K562 (cell line): ENCODE results near the gene USP12. TPM values are rescaled to one million over a fixed set of nuclear protein-coding genes. Genes with fewer than 3 reads are reported as not detected.

Source experiments
- ATAC-seq: fragments of 200-7000 bp; cut with Tn5 transposase; 3 replicates; pipeline ENCODE4 v1.9.1; 2020; ENCODE audit warnings: moderate library complexity
- BruUV-seq: library from RNA; stranded (reverse); fragments of 400-500 nt; replicated peaks from 2 replicates; lab custom pipeline; 2021; lab: Mats Ljungman, UMichigan
- CTCF ChIA-PET: fragments of 300-600 bp; formaldehyde crosslinking; extraction: SDS; loops from one replicate; lab custom pipeline; 2021; ENCODE audit warnings: low intra/inter-chr PET ratio; lab: Yijun Ruan, JAX
- POLR2A ChIA-PET: fragments of 300-600, 350-650 bp; sonication (Branson Sonifier 250); formaldehyde crosslinking; extraction: SDS; loops from one replicate; lab custom pipeline; 2021; ENCODE audit warnings: antibody characterized with exemption, inconsistent platforms; lab: Yijun Ruan, JAX
- DNase-seq, 4 experiments: peaks; one replicate each; pipeline versions ENCODE4 v3.0.0 to v3.0.0-alpha.2; 2011 to 2018; ENCODE audit warnings: low spot score in 3 of 4, mixed read lengths in 3 of 4; ENCODE audit errors: extremely low read depth in 1 of 4
- FAIRE-seq: peaks from 2 replicates; lab custom pipeline; 2011; peaks lifted over from hg19 to GRCh38; lab: Jason Lieb, UNC
- H2AFZ ChIP-seq: 2 replicates; pipeline ENCODE4 v1.6.0; 2011; ENCODE audit warnings: low read depth, low read length, control low read depth, inconsistent platforms
- H3K27ac ChIP-seq: fragments of 200-600 bp; 3 replicates; pipeline ENCODE4 v1.8.0; 2011; ENCODE audit warnings: low read depth, mild to moderate bottlenecking, control low read depth, inconsistent platforms, low read length, moderate library complexity, mixed read lengths; ENCODE audit errors: extremely low read depth
- H3K27me3 ChIP-seq, 2 experiments: fragments of 300-600 bp in 1 of 2; 2 replicates in 1 of 2; 3 replicates in 1 of 2; pipeline versions ENCODE4 v1.6.0 to v1.8.0; 2011; ENCODE audit warnings: inconsistent platforms in 2 of 2, low read length in 2 of 2, mild to moderate bottlenecking in 1 of 2, mixed read lengths in 1 of 2, moderate library complexity in 1 of 2; ENCODE audit not compliant: control insufficient read depth in 2 of 2, insufficient read depth in 2 of 2
- H3K36me3 ChIP-seq: fragments of 300-600 bp; 3 replicates; pipeline ENCODE4 v1.8.0; 2011; ENCODE audit warnings: mild to moderate bottlenecking, low read length, inconsistent platforms; ENCODE audit not compliant: control insufficient read depth, insufficient read depth
- H3K4me1 ChIP-seq, 2 experiments: fragments of 200-600 bp in 1 of 2; replicated peaks in 1 of 2; 2 replicates in 1 of 2; 3 replicates in 1 of 2; pipeline versions ENCODE4 v1.5.1 to v1.8.0; 2011; ENCODE audit warnings: inconsistent platforms in 2 of 2, low read length in 2 of 2, mild to moderate bottlenecking in 1 of 2, mixed read lengths in 1 of 2, moderate library complexity in 1 of 2; ENCODE audit not compliant: control insufficient read depth in 2 of 2, insufficient read depth in 2 of 2
- H3K4me2 ChIP-seq: 2 replicates; pipeline ENCODE4 v1.6.1; 2011; ENCODE audit warnings: low read length, control low read depth, inconsistent platforms, mixed read lengths; ENCODE audit not compliant: insufficient read depth
- H3K4me3 ChIP-seq: fragments of 200-600 bp; sonication (generic), shearing (Covaris generic); 2 replicates; pipeline ENCODE4 v1.5.1; 2016; ENCODE audit warnings: control low read depth, inconsistent platforms
- H3K79me2 ChIP-seq: fragments of 200-600 bp; 3 replicates; pipeline ENCODE4 v1.8.0; 2011; ENCODE audit warnings: low read length, inconsistent platforms; ENCODE audit not compliant: control insufficient read depth, insufficient read depth
- H3K9ac ChIP-seq, 2 experiments: 2 replicates each; pipeline versions ENCODE4 v1.6.0 to v1.6.1; 2011; ENCODE audit warnings: low read depth in 2 of 2, low read length in 2 of 2, control low read depth in 1 of 2, inconsistent platforms in 1 of 2, mild to moderate bottlenecking in 1 of 2, mixed read lengths in 1 of 2; ENCODE audit not compliant: insufficient read depth in 1 of 2
- H3K9me1 ChIP-seq: one replicate; pipeline ENCODE4 v1.6.0; 2011; ENCODE audit warnings: inconsistent platforms, mild to moderate bottlenecking, low read length, moderate library complexity; ENCODE audit not compliant: control insufficient read depth, insufficient read depth
- H3K9me3 ChIP-seq: replicated peaks from 2 replicates; pipeline ENCODE4 v1.5.1; 2011; ENCODE audit warnings: low read depth, low read length, inconsistent platforms; ENCODE audit not compliant: control insufficient read depth, insufficient read depth
- H4K20me1 ChIP-seq: replicated peaks from 2 replicates; pipeline ENCODE4 v1.6.1; 2011; ENCODE audit warnings: low read length, inconsistent platforms, mixed read lengths; ENCODE audit not compliant: control insufficient read depth, insufficient read depth
- ASH1L ChIP-seq: fragments of 450-650 bp; IDR thresholded peaks from 2 replicates; pipeline ENCODE4 v1.6.1; 2018; ENCODE audit warnings: borderline replicate concordance, mild to moderate bottlenecking, low read depth; ENCODE audit not compliant: partially characterized antibody
- HDAC2 ChIP-seq: fragments of 450-650 bp; IDR thresholded peaks from 2 replicates; pipeline ENCODE4 v1.6.1; 2016; ENCODE audit warnings: mild to moderate bottlenecking
- HNRNPUL1 ChIP-seq: fragments of 200-400 bp; formaldehyde crosslinking; IDR thresholded peaks from 2 replicates; pipeline ENCODE4 v1.6.1; 2017; ENCODE audit warnings: low read length
- ID3 ChIP-seq, 2 experiments: fragments of 250-450 bp in 1 of 2; fragments of 450-650 bp in 1 of 2; sonication (Bioruptor Pico) in 1 of 2; IDR thresholded peaks; 2 replicates each; pipeline versions ENCODE4 v1.6.1 to v1.8.0; 2016 to 2021; ENCODE audit warnings: mild to moderate bottlenecking in 2 of 2, moderate library complexity in 2 of 2, missing compliant biosample characterization in 1 of 2, missing genetic modification characterization in 1 of 2
- IRF9 ChIP-seq: fragments of 450-650 bp; IDR thresholded peaks from 2 replicates; pipeline ENCODE4 v1.6.1; 2016; ENCODE audit warnings: missing biosample characterization, missing genetic modification characterization
- JUNB ChIP-seq: fragments of 450-650 bp; formaldehyde crosslinking; conservative IDR thresholded peaks from 2 replicates; pipeline ENCODE4 v1.4.0; 2020; ENCODE audit warnings: mild to moderate bottlenecking
- MTA1 ChIP-seq: fragments of 450-650 bp; IDR thresholded peaks from 2 replicates; pipeline ENCODE4 v1.6.1; 2017; ENCODE audit warnings: borderline replicate concordance
- MYC ChIP-seq, 2 experiments: fragments of 250-450 bp in 1 of 2; sonication (Bioruptor Pico) in 1 of 2; IDR thresholded peaks; 2 replicates each; pipeline versions ENCODE4 v1.5.1 to v1.6.1; 2012 to 2021; ENCODE audit warnings: low read depth in 2 of 2, borderline replicate concordance in 1 of 2, improper control_type of control experiment in 1 of 2, low read length in 1 of 2, mild to moderate bottlenecking in 1 of 2, moderate library complexity in 1 of 2
- PHB2 ChIP-seq: fragments of 450-650 bp; IDR thresholded peaks from 2 replicates; pipeline ENCODE4 v1.6.1; 2017; ENCODE audit warnings: low read depth
- SAFB2 ChIP-seq: fragments of 200-400 bp; formaldehyde crosslinking; IDR thresholded peaks from 2 replicates; pipeline ENCODE4 v1.6.1; 2018; ENCODE audit warnings: borderline replicate concordance, low read length, low read depth, moderate library complexity; ENCODE audit not compliant: severe bottlenecking
- SIN3A ChIP-seq, 2 experiments: fragments of 150-350 bp in 1 of 2; IDR thresholded peaks; 2 replicates each; pipeline ENCODE4 v1.6.1; 2011 to 2016; ENCODE audit warnings: borderline replicate concordance in 2 of 2, low read depth in 2 of 2, low read length in 2 of 2, mild to moderate bottlenecking in 2 of 2, moderate library complexity in 2 of 2; ENCODE audit not compliant: control insufficient read depth in 1 of 2
- SIX5 ChIP-seq, 2 experiments: IDR thresholded peaks; 2 replicates each; pipeline ENCODE4 v1.6.1; 2011; ENCODE audit warnings: low read length in 2 of 2, borderline replicate concordance in 1 of 2, low read depth in 1 of 2, mild to moderate bottlenecking in 1 of 2, moderate library complexity in 1 of 2; ENCODE audit not compliant: insufficient read depth in 1 of 2
- ZNF165 ChIP-seq: fragments of 250-450 bp; sonication (Bioruptor Pico); IDR thresholded peaks from 2 replicates; pipeline ENCODE4 v1.4.0; 2020; ENCODE audit warnings: borderline replicate concordance
- ZNF224 ChIP-seq: sonication (generic); formaldehyde crosslinking; IDR thresholded peaks from 2 replicates; pipeline ENCODE4 v1.8.0; 2022; ENCODE audit warnings: mild to moderate bottlenecking, missing genetic modification reagents
- ZNF263 ChIP-seq: sonication (generic); formaldehyde crosslinking; IDR thresholded peaks from 2 replicates; pipeline ENCODE4 v1.8.0; 2022; ENCODE audit warnings: mild to moderate bottlenecking, missing genetic modification reagents, borderline replicate concordance
- ZNF740 ChIP-seq, 3 experiments: fragments of 200-800 bp in 1 of 3; sonication (Bioruptor generic) in 1 of 3; sonication (generic) in 1 of 3; formaldehyde crosslinking in 1 of 3; IDR thresholded peaks; 2 replicates each; pipeline versions ENCODE4 v1.6.1 to v1.8.0; 2016 to 2022; ENCODE audit warnings: mild to moderate bottlenecking in 2 of 3, missing compliant biosample characterization in 2 of 3, missing genetic modification characterization in 2 of 3, missing genetic modification reagents in 1 of 3
- WGBS: fragments of 100-300 bp; shearing (Covaris generic); methylation state at CpG from one replicate; pipeline ENCODE4 v1.1.6; 2016; ENCODE audit warnings: low coverage, mixed read lengths; ENCODE audit not compliant: insufficient coverage; ENCODE audit errors: missing lambda C conversion rate; 5-methylcytosine and 5-hydroxymethylcytosine counted together
- in situ Hi-C: fragments of 300-500 bp; cut with MboI; formaldehyde crosslinking; loops from 4 replicates; pipeline ENCODE4 v1.15.0; 2018; ENCODE audit warnings: inconsistent platforms, mixed read lengths
- intact Hi-C: fragments of 100-400 bp; cut with micrococcal nuclease; formaldehyde crosslinking; loops from 2 replicates; pipeline ENCODE4 v1.14.2; 2022
- polyA plus RNA-seq, 8 experiments: library from polyadenylated mRNA; depleted of rRNA in 4 of 8; stranded (reverse) in 5 of 8; unstranded in 3 of 8; fragments of >200 nt; fragmentation: Nextera tagmentation in 2 of 8; fragmentation: Illumina TruSeq in 1 of 8; extraction: Ambion mirVana in 2 of 8; extraction: Trizol in 1 of 8; gene quantifications; 2 replicates each; pipeline versions ENCODE4 v1.2.1 to v1.2.3, GENCODE V29; 2011 to 2014; ENCODE audit warnings: inconsistent platforms in 1 of 8, missing spikeins in 1 of 8
- total RNA-seq, 7 experiments: library from RNA; depleted of rRNA in 6 of 7; stranded (reverse); fragments of >200 nt in 6 of 7; fragmentation: Illumina TruSeq in 2 of 7; extraction: Trizol in 2 of 7; gene quantifications; 2 replicates each; pipeline versions ENCODE4 v1.2.1 to v1.2.3, GENCODE V29; 2011 to 2021; ENCODE audit warnings: low replicate concordance in 1 of 7
- TF ChIP-seq, protein P1 (sequence below): sonication (generic); formaldehyde crosslinking; IDR thresholded peaks from 2 replicates; pipeline ENCODE4 v1.5.0; 2020; ENCODE audit warnings: missing genetic modification reagents

USP12 gene
- total and polyA plus RNA-seq, 9 of the 15 experiments (the other 6 are each of a cell fraction or from before 2014, with no cell fraction given), result 1.8 to 20.5 (median 13.3) TPM

DNA sequence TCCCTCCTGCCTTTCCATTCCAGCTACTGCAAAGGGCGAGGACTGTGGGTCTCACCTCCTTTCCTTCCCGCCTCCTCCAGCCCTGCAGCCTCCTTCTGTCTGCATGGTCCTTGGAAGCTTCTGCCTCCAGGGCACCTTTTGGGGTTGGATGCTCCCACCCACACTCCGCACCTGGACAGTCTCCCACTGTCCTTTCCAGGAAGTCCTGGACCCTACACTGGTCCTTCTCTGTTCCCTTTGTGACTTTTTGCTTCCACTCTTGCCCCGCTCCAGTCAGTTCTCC lies 130.8 kb downstream of the USP12 start (continued):
- TF ChIP-seq ID3 (CRISPR knock-in tag; IDR thresholded peaks at IDR 0.05) (no peak), ID3 (tag; IDR thresholded peaks at IDR 0.05) (no peak), ASH1L (no peak), ZNF263 (no peak), ZNF740 (CRISPR knock-in tag; IDR thresholded peaks at IDR 0.05) (no peak), ZNF740 (tag; IDR thresholded peaks at IDR 0.05) (no peak)

DNA sequence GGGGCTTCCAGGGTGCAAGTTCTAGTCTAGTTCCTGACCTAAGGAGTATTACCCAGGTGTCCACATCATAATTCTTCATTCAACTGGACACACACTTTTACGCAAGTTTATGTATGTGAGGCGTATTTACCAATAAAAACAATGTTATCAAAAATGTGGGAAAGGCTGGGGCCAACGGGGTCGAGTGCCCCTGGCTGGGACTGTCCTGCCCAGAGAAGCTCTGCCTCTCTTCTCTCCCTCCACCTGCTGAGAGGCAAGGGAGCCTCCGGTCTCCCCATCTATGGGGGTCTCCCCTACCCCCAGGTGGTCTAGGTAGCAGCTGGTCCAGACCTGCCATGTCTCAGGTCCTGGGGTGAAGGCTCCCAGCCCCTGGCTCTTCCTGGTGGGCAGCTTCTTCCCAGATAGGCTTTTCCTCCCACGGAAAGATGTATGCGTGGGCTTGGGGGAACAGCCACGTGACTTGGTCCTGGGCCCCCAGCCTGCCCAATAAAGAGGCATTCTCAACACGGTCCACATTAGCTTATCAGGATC lies 132.4 kb downstream of the USP12 start:
- no peaks in the 10 kb centered on the region for H3K79me2 ChIP-seq
- no peaks in the 10 kb centered on the region for H3K9me3 ChIP-seq
- H2AFZ ChIP-seq, result no peak overlapping the region
- H3K9me1 ChIP-seq, result no peaks in the 10 kb centered on the region
- DNase-seq (no peak), FAIRE-seq (no peak), ATAC-seq (no peak)
- POLR2A ChIA-PET, result no interaction called here
- H3K4me3 ChIP-seq, result no peak overlapping the region
- in situ Hi-C loops, result no loop called here
- H3K9ac ChIP-seq, result peak overlapping the region in 1 of 2 experiments; percentile 45; a peak in 1 of 4 replicates
- CTCF ChIA-PET, result no interaction called here
- no peaks in the 10 kb centered on the region for H4K20me1 ChIP-seq
- peaks cover 0 to 7% of the 10 kb centered on the region in 2 experiments; a peak in 2 of 5 replicates for H3K27me3 ChIP-seq
- no peaks in the 10 kb centered on the region for H3K36me3 ChIP-seq
- 36% methylated on average over 5 of the region's 9 CpGs for WGBS
- no TSS peak for BruUV-seq
- H3K27ac ChIP-seq, result no peak overlapping the region
- intact Hi-C loops, result no loop called here
- H3K4me1 ChIP-seq, result peaks cover 7 to 11% of the 10 kb centered on the region in 2 experiments; a peak in 4 of 5 replicates
- H3K4me2 ChIP-seq, result no peak overlapping the region; the same call in 1 of the 2 replicates
- TF ChIP-seq SIX5 (IDR thresholded peaks at IDR 0.05; ENCODE audit: borderline replicate concordance in 1 of 2, insufficient read depth in 1 of 2, low read depth in 1 of 2, low read length in 2 of 2), result no peak
- no peak for TF ChIP-seq SIN3A (IDR thresholded peaks at IDR 0.05; ENCODE audit: borderline replicate concordance in 2 of 2, control insufficient read depth in 1 of 2, low read depth in 2 of 2, low read length in 2 of 2)
- TF ChIP-seq MTA1, result no peak
- TF ChIP-seq ZNF165 (CRISPR knock-in tag), result no peak
- TF ChIP-seq, protein P1, sequence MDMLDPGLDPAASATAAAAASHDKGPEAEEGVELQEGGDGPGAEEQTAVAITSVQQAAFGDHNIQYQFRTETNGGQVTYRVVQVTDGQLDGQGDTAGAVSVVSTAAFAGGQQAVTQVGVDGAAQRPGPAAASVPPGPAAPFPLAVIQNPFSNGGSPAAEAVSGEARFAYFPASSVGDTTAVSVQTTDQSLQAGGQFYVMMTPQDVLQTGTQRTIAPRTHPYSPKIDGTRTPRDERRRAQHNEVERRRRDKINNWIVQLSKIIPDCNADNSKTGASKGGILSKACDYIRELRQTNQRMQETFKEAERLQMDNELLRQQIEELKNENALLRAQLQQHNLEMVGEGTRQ (CRISPR knock-in tag), result no peak
- TF ChIP-seq ZNF224 (CRISPR knock-in tag), result no peak
- no peak for TF ChIP-seq HDAC2
- TF ChIP-seq JUNB, result no peak
- TF ChIP-seq MYC (IDR thresholded peaks at IDR 0.05; ENCODE audit: low read depth, low read length), result no peak
- TF ChIP-seq MYC (CRISPR knock-in tag; IDR thresholded peaks at IDR 0.05; ENCODE audit: borderline replicate concordance, low read depth), result no peak
- no peak for TF ChIP-seq HNRNPUL1
- TF ChIP-seq SAFB2, result no peak
- TF ChIP-seq PHB2, result no peak
- TF ChIP-seq IRF9 (tag), result no peak
